ENCODE data around the gene CLEC4M. TPM values are rescaled to one million over a fixed set of nuclear protein-coding genes. Genes with fewer than 3 reads are reported as not detected.

Gene CLEC4M
- total RNA-seq, 2 experiments from 2014 or later = not detected

DNA sequence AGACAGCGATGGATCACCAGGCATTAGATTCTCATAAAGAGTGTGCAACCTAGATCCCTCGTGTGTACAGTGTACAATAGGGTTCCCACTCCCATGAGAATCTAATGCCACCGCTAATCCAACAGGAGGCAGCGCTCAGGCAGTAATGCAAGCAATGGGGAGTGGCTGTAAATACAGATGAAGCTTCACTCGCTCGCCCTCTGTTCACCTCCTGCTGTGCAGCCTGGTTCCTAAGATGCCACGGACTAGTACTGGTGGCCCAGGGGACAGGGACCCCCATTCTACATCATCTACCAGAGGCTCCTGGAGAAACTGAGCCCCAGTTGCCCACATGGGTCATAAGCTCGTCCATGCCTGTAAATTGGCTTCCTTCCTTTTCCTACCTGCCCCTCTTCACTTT is 8.0 kb downstream of the CLEC4M start:
- Histone ChIP-seq H3K27ac (ENCODE audit: low read depth, low read length, poor library complexity, severe bottlenecking) (no peak overlapping the region), H4K20me1 (ENCODE audit: insufficient read depth, low read length) (no peaks in the 10 kb centered on the region), H3K4me2 (ENCODE audit: low read length) (no peak overlapping the region), H3K9me3 (ENCODE audit: low read length) (no peaks in the 10 kb centered on the region), H3K4me1 (ENCODE audit: insufficient read depth, low read length, poor library complexity, severe bottlenecking) (no peaks in the 10 kb centered on the region), H3K79me2 (ENCODE audit: insufficient read depth, low read depth, low read length) (no peaks in the 10 kb centered on the region), H3K36me3 (ENCODE audit: insufficient read depth, low read length) (no peaks in the 10 kb centered on the region), H3K9me2 (ENCODE audit: insufficient read depth, low read length) (no peaks in the 10 kb centered on the region), H2AFZ (ENCODE audit: low read length) (no peak overlapping the region), H3K4me3 (ENCODE audit: low read depth, low read length, poor library complexity, severe bottlenecking) (no peak overlapping the region)
- BruUV-seq (replicated peaks) = no TSS peak
- ChIA-PET CTCF (ENCODE audit: unreplicated experiment) (no interaction called here), POLR2A (interaction anchor here (0.6 kb wide), 2 partner anchors 426 to 536 kb away, joined by 3 read pairs; no protein-coding TSS in a partner anchor)
- no peak for DNase-seq (ENCODE audit: low spot score)
- intact Hi-C loops (cut with micrococcal nuclease; ENCODE audit: unreplicated experiment) = no loop called here
- TF ChIP-seq, protein P1, sequence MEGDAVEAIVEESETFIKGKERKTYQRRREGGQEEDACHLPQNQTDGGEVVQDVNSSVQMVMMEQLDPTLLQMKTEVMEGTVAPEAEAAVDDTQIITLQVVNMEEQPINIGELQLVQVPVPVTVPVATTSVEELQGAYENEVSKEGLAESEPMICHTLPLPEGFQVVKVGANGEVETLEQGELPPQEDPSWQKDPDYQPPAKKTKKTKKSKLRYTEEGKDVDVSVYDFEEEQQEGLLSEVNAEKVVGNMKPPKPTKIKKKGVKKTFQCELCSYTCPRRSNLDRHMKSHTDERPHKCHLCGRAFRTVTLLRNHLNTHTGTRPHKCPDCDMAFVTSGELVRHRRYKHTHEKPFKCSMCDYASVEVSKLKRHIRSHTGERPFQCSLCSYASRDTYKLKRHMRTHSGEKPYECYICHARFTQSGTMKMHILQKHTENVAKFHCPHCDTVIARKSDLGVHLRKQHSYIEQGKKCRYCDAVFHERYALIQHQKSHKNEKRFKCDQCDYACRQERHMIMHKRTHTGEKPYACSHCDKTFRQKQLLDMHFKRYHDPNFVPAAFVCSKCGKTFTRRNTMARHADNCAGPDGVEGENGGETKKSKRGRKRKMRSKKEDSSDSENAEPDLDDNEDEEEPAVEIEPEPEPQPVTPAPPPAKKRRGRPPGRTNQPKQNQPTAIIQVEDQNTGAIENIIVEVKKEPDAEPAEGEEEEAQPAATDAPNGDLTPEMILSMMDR (conservative IDR thresholded peaks at IDR 0.05; ENCODE audit: low read length) = no peak
- TF ChIP-seq EZH2phosphoT487 (IDR thresholded peaks at IDR 0.05; ENCODE audit: borderline replicate concordance, low read depth, low read length) = no peak

DNA sequence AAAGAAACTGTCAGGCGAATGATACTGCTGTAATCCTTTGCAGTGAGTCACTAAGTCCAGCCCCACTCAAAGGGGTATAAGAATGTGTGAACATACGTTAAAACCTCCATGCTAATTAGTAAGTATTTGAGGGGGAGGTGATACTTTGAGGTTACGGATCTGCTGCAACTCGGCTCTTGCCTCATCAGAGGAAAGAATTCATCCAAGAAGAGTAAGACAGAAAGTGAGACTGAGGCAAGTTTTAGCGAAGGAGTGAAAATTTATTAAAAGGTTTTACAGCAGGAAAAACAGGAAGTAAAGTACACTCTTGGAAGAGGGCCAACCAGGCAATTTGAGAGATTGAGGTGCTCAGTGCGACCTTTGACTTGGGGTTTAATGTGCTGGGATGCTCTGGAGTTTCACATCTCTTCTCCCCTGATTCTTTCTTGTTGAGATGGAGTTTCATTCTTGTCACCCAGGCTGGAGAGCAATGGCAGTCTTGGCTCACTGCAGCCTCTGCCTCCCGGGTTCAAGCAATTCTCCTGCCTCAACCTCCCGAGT is 9.8 kb downstream of the CLEC4M start:
- Histone ChIP-seq H3K4me2 (ENCODE audit: low read length) (no peak overlapping the region), H2AFZ (ENCODE audit: low read length) (no peak overlapping the region), H3K36me3 (ENCODE audit: insufficient read depth, low read length) (no peaks in the 10 kb centered on the region), H3K9me2 (ENCODE audit: insufficient read depth, low read length) (no peaks in the 10 kb centered on the region), H3K4me1 (ENCODE audit: insufficient read depth, low read length, poor library complexity, severe bottlenecking) (no peaks in the 10 kb centered on the region), H3K79me2 (ENCODE audit: insufficient read depth, low read depth, low read length) (no peaks in the 10 kb centered on the region), H3K4me3 (ENCODE audit: low read depth, low read length, poor library complexity, severe bottlenecking) (no peak overlapping the region), H3K9me3 (ENCODE audit: low read length) (no peaks in the 10 kb centered on the region), H4K20me1 (ENCODE audit: insufficient read depth, low read length) (no peaks in the 10 kb centered on the region), H3K27ac (ENCODE audit: low read depth, low read length, poor library complexity, severe bottlenecking) (no peak overlapping the region)
- no TSS peak for BruUV-seq (replicated peaks)
- TF ChIP-seq EZH2phosphoT487 (IDR thresholded peaks at IDR 0.05; ENCODE audit: borderline replicate concordance, low read depth, low read length) = no peak
- TF ChIP-seq, protein P1 (conservative IDR thresholded peaks at IDR 0.05; ENCODE audit: low read length) = no peak
- POLR2A ChIA-PET = no interaction called here
- no peak for DNase-seq (ENCODE audit: low spot score)
- CTCF ChIA-PET (ENCODE audit: unreplicated experiment) = no interaction called here
- intact Hi-C loops (cut with micrococcal nuclease; ENCODE audit: unreplicated experiment) = no loop called here

DNA sequence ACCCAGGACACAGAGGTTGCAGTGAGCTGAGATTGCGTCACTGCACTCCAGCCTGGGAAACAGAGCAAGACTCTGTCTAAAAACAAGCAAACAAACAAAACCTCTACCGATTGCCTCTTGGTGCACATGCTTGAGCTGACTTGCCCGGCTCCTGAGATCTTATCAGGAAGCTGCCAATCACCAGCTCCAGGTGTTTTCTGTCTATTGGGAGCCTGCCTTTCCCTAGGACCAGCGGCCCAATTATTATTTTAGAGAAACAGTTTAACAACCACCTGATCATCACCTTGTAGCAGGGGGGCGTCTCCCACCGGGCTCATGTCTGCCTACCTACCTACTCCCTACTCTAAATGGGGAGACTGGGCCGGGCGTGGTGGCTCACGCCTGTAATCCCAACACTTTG is 10.8 kb downstream of the CLEC4M start:
- Histone ChIP-seq H3K9me2 (ENCODE audit: insufficient read depth, low read length) (no peaks in the 10 kb centered on the region), H3K4me1 (ENCODE audit: insufficient read depth, low read length, poor library complexity, severe bottlenecking) (peaks cover 5% of the 10 kb centered on the region), H3K79me2 (ENCODE audit: insufficient read depth, low read depth, low read length) (no peaks in the 10 kb centered on the region), H4K20me1 (ENCODE audit: insufficient read depth, low read length) (no peaks in the 10 kb centered on the region), H3K36me3 (ENCODE audit: insufficient read depth, low read length) (no peaks in the 10 kb centered on the region), H3K9me3 (ENCODE audit: low read length) (no peaks in the 10 kb centered on the region), H3K27ac (ENCODE audit: low read depth, low read length, poor library complexity, severe bottlenecking) (no peak overlapping the region), H3K4me2 (ENCODE audit: low read length) (no peak overlapping the region), H2AFZ (ENCODE audit: low read length) (no peak overlapping the region), H3K4me3 (ENCODE audit: low read depth, low read length, poor library complexity, severe bottlenecking) (no peak overlapping the region)
- no peak for DNase-seq (ENCODE audit: low spot score)
- no peak for TF ChIP-seq EZH2phosphoT487 (IDR thresholded peaks at IDR 0.05; ENCODE audit: borderline replicate concordance, low read depth, low read length)
- TF ChIP-seq, protein P1 (conservative IDR thresholded peaks at IDR 0.05; ENCODE audit: low read length) = no peak
- POLR2A ChIA-PET = no interaction called here
- intact Hi-C loops (cut with micrococcal nuclease; ENCODE audit: unreplicated experiment) = no loop called here
- CTCF ChIA-PET (ENCODE audit: unreplicated experiment) = no interaction called here
- no TSS peak for BruUV-seq (replicated peaks)

All from OCI-LY7 (cell line).